K562 (cell line): Measurements from ENCODE around the gene DCLK1. TPM values are rescaled to one million over a fixed set of nuclear protein-coding genes. Genes with fewer than 3 reads are reported as not detected.

ENCODE experiments used
- ATAC-seq: fragments of 200-7000 bp; cut with Tn5 transposase; 3 replicates; pipeline ENCODE4 v1.9.1; 2020; ENCODE audit warnings: moderate library complexity
- BruUV-seq: library from RNA; stranded (reverse); fragments of 400-500 nt; replicated peaks from 2 replicates; lab custom pipeline; 2021; lab: Mats Ljungman, UMichigan
- CTCF ChIA-PET: fragments of 300-600 bp; formaldehyde crosslinking; extraction: SDS; loops from one replicate; lab custom pipeline; 2021; ENCODE audit warnings: low intra/inter-chr PET ratio; lab: Yijun Ruan, JAX
- POLR2A ChIA-PET: fragments of 300-600, 350-650 bp; sonication (Branson Sonifier 250); formaldehyde crosslinking; extraction: SDS; loops from one replicate; lab custom pipeline; 2021; ENCODE audit warnings: antibody characterized with exemption, inconsistent platforms; lab: Yijun Ruan, JAX
- DNase-seq, 4 experiments: peaks; one replicate each; pipeline versions ENCODE4 v3.0.0 to v3.0.0-alpha.2; 2011 to 2018; ENCODE audit warnings: low spot score in 3 of 4, mixed read lengths in 3 of 4; ENCODE audit errors: extremely low read depth in 1 of 4
- FAIRE-seq: peaks from 2 replicates; lab custom pipeline; 2011; peaks lifted over from hg19 to GRCh38; lab: Jason Lieb, UNC
- H2AFZ ChIP-seq: 2 replicates; pipeline ENCODE4 v1.6.0; 2011; ENCODE audit warnings: low read depth, low read length, control low read depth, inconsistent platforms
- H3K27ac ChIP-seq: fragments of 200-600 bp; 3 replicates; pipeline ENCODE4 v1.8.0; 2011; ENCODE audit warnings: low read depth, mild to moderate bottlenecking, control low read depth, inconsistent platforms, low read length, moderate library complexity, mixed read lengths; ENCODE audit errors: extremely low read depth
- H3K27me3 ChIP-seq, 2 experiments: fragments of 300-600 bp in 1 of 2; 2 replicates in 1 of 2; 3 replicates in 1 of 2; pipeline versions ENCODE4 v1.6.0 to v1.8.0; 2011; ENCODE audit warnings: inconsistent platforms in 2 of 2, low read length in 2 of 2, mild to moderate bottlenecking in 1 of 2, mixed read lengths in 1 of 2, moderate library complexity in 1 of 2; ENCODE audit not compliant: control insufficient read depth in 2 of 2, insufficient read depth in 2 of 2
- H3K36me3 ChIP-seq: fragments of 300-600 bp; 3 replicates; pipeline ENCODE4 v1.8.0; 2011; ENCODE audit warnings: mild to moderate bottlenecking, low read length, inconsistent platforms; ENCODE audit not compliant: control insufficient read depth, insufficient read depth
- H3K4me1 ChIP-seq, 2 experiments: fragments of 200-600 bp in 1 of 2; replicated peaks in 1 of 2; 2 replicates in 1 of 2; 3 replicates in 1 of 2; pipeline versions ENCODE4 v1.5.1 to v1.8.0; 2011; ENCODE audit warnings: inconsistent platforms in 2 of 2, low read length in 2 of 2, mild to moderate bottlenecking in 1 of 2, mixed read lengths in 1 of 2, moderate library complexity in 1 of 2; ENCODE audit not compliant: control insufficient read depth in 2 of 2, insufficient read depth in 2 of 2
- H3K4me2 ChIP-seq: 2 replicates; pipeline ENCODE4 v1.6.1; 2011; ENCODE audit warnings: low read length, control low read depth, inconsistent platforms, mixed read lengths; ENCODE audit not compliant: insufficient read depth
- H3K4me3 ChIP-seq: fragments of 200-600 bp; sonication (generic), shearing (Covaris generic); 2 replicates; pipeline ENCODE4 v1.5.1; 2016; ENCODE audit warnings: control low read depth, inconsistent platforms
- H3K79me2 ChIP-seq: fragments of 200-600 bp; 3 replicates; pipeline ENCODE4 v1.8.0; 2011; ENCODE audit warnings: low read length, inconsistent platforms; ENCODE audit not compliant: control insufficient read depth, insufficient read depth
- H3K9ac ChIP-seq, 2 experiments: 2 replicates each; pipeline versions ENCODE4 v1.6.0 to v1.6.1; 2011; ENCODE audit warnings: low read depth in 2 of 2, low read length in 2 of 2, control low read depth in 1 of 2, inconsistent platforms in 1 of 2, mild to moderate bottlenecking in 1 of 2, mixed read lengths in 1 of 2; ENCODE audit not compliant: insufficient read depth in 1 of 2
- H3K9me1 ChIP-seq: one replicate; pipeline ENCODE4 v1.6.0; 2011; ENCODE audit warnings: inconsistent platforms, mild to moderate bottlenecking, low read length, moderate library complexity; ENCODE audit not compliant: control insufficient read depth, insufficient read depth
- H3K9me3 ChIP-seq: replicated peaks from 2 replicates; pipeline ENCODE4 v1.5.1; 2011; ENCODE audit warnings: low read depth, low read length, inconsistent platforms; ENCODE audit not compliant: control insufficient read depth, insufficient read depth
- H4K20me1 ChIP-seq: replicated peaks from 2 replicates; pipeline ENCODE4 v1.6.1; 2011; ENCODE audit warnings: low read length, inconsistent platforms, mixed read lengths; ENCODE audit not compliant: control insufficient read depth, insufficient read depth
- BHLHE40 ChIP-seq: IDR thresholded peaks from 2 replicates; pipeline ENCODE4 v1.6.1; 2011; ENCODE audit warnings: low read length, improper control_type of control experiment
- FOXK1 ChIP-seq: sonication (generic); formaldehyde crosslinking; IDR thresholded peaks from 2 replicates; pipeline ENCODE4 v1.8.0; 2022; ENCODE audit warnings: missing genetic modification reagents, mild to moderate bottlenecking, borderline replicate concordance
- FUS ChIP-seq: fragments of 200-400 bp; formaldehyde crosslinking; optimal IDR thresholded peaks from 2 replicates; pipeline ENCODE3; 2017; ENCODE audit warnings: low read depth, low read length
- NCOA4 ChIP-seq: fragments of 450-650 bp; IDR thresholded peaks from 2 replicates; pipeline ENCODE4 v1.6.1; 2018; ENCODE audit warnings: mild to moderate bottlenecking; ENCODE audit not compliant: partially characterized antibody
- PATZ1 ChIP-seq: fragments of 250-450 bp; sonication (Bioruptor Pico); IDR thresholded peaks from 2 replicates; pipeline ENCODE4 v1.5.0; 2020; ENCODE audit warnings: mild to moderate bottlenecking, borderline replicate concordance
- RNF219 ChIP-seq: fragments of 250-450 bp; sonication (Bioruptor Pico); IDR thresholded peaks from 2 replicates; pipeline ENCODE4 v1.5.0; 2022; ENCODE audit warnings: mild to moderate bottlenecking
- ZNF511 ChIP-seq: sonication (generic); formaldehyde crosslinking; IDR thresholded peaks from 2 replicates; pipeline ENCODE4 v1.8.0; 2022; ENCODE audit warnings: mild to moderate bottlenecking, missing genetic modification reagents
- WGBS: fragments of 100-300 bp; shearing (Covaris generic); methylation state at CpG from one replicate; pipeline ENCODE4 v1.1.6; 2016; ENCODE audit warnings: low coverage, mixed read lengths; ENCODE audit not compliant: insufficient coverage; ENCODE audit errors: missing lambda C conversion rate; 5-methylcytosine and 5-hydroxymethylcytosine counted together
- in situ Hi-C: fragments of 300-500 bp; cut with MboI; formaldehyde crosslinking; loops from 4 replicates; pipeline ENCODE4 v1.15.0; 2018; ENCODE audit warnings: inconsistent platforms, mixed read lengths
- intact Hi-C: fragments of 100-400 bp; cut with micrococcal nuclease; formaldehyde crosslinking; loops from 2 replicates; pipeline ENCODE4 v1.14.2; 2022
- polyA plus RNA-seq, 8 experiments: library from polyadenylated mRNA; depleted of rRNA in 4 of 8; stranded (reverse) in 5 of 8; unstranded in 3 of 8; fragments of >200 nt; fragmentation: Nextera tagmentation in 2 of 8; fragmentation: Illumina TruSeq in 1 of 8; extraction: Ambion mirVana in 2 of 8; extraction: Trizol in 1 of 8; gene quantifications; 2 replicates each; pipeline versions ENCODE4 v1.2.1 to v1.2.3, GENCODE V29; 2011 to 2014; ENCODE audit warnings: inconsistent platforms in 1 of 8, missing spikeins in 1 of 8
- total RNA-seq, 7 experiments: library from RNA; depleted of rRNA in 6 of 7; stranded (reverse); fragments of >200 nt in 6 of 7; fragmentation: Illumina TruSeq in 2 of 7; extraction: Trizol in 2 of 7; gene quantifications; 2 replicates each; pipeline versions ENCODE4 v1.2.1 to v1.2.3, GENCODE V29; 2011 to 2021; ENCODE audit warnings: low replicate concordance in 1 of 7
- TF ChIP-seq, protein P1 (sequence below), 2 experiments: IDR thresholded peaks; 2 replicates each; pipeline ENCODE4 v1.6.1; 2012; ENCODE audit warnings: improper control_type of control experiment in 2 of 2, low read depth in 2 of 2, low read length in 2 of 2, borderline replicate concordance in 1 of 2
- TF ChIP-seq, protein P2 (sequence below): sonication (generic); formaldehyde crosslinking; IDR thresholded peaks from 2 replicates; pipeline ENCODE4 v1.8.0; 2022; ENCODE audit warnings: missing genetic modification reagents, mild to moderate bottlenecking, borderline replicate concordance
- TF ChIP-seq, protein P3 (sequence below): conservative IDR thresholded peaks from 2 replicates; pipeline ENCODE4 v1.6.1; 2011; ENCODE audit warnings: low read depth, mild to moderate bottlenecking, low read length; ENCODE audit not compliant: control insufficient read depth

DCLK1 gene
- total and polyA plus RNA-seq, 9 of the 15 experiments (the other 6 are each of a cell fraction or from before 2014, with no cell fraction given), result 0.07 TPM; not detected in 8

- in situ Hi-C loops (no loop called here), intact Hi-C loops (no loop called here)
- ATAC-seq (no peak; the same call in 2 of the 3 replicates), DNase-seq (no peak), FAIRE-seq (no peak)
- ChIA-PET CTCF (interaction anchor here (0.7 kb wide), 1 partner anchor 581 kb away, joined by 5 read pairs; no protein-coding TSS in a partner anchor), POLR2A (no interaction called here)
- Histone ChIP-seq H3K4me1 (peaks cover 0 to 4% of the 10 kb centered on the region in 2 experiments; a peak in 1 of 5 replicates), H3K4me2 (no peak overlapping the region), H3K9me3 (no peaks in the 10 kb centered on the region), H3K9me1 (no peaks in the 10 kb centered on the region), H3K9ac (no peak overlapping the region; a peak in 1 of 4 replicates), H3K4me3 (no peak overlapping the region), H3K27me3 (peaks cover 0 to 6% of the 10 kb centered on the region in 2 experiments; a peak in 1 of 5 replicates), H3K36me3 (no peaks in the 10 kb centered on the region), H2AFZ (no peak overlapping the region), H4K20me1 (no peaks in the 10 kb centered on the region), H3K27ac (no peak overlapping the region), H3K79me2 (no peaks in the 10 kb centered on the region)
- BruUV-seq, result no TSS peak
- 3% methylated on average over 18 of the region's 35 CpGs for WGBS
- TF ChIP-seq ZNF511, result no peak
- TF ChIP-seq, protein P1, sequence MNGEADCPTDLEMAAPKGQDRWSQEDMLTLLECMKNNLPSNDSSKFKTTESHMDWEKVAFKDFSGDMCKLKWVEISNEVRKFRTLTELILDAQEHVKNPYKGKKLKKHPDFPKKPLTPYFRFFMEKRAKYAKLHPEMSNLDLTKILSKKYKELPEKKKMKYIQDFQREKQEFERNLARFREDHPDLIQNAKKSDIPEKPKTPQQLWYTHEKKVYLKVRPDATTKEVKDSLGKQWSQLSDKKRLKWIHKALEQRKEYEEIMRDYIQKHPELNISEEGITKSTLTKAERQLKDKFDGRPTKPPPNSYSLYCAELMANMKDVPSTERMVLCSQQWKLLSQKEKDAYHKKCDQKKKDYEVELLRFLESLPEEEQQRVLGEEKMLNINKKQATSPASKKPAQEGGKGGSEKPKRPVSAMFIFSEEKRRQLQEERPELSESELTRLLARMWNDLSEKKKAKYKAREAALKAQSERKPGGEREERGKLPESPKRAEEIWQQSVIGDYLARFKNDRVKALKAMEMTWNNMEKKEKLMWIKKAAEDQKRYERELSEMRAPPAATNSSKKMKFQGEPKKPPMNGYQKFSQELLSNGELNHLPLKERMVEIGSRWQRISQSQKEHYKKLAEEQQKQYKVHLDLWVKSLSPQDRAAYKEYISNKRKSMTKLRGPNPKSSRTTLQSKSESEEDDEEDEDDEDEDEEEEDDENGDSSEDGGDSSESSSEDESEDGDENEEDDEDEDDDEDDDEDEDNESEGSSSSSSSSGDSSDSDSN (IDR thresholded peaks at IDR 0.05; ENCODE audit: borderline replicate concordance in 1 of 2, low read depth in 2 of 2, low read length in 2 of 2), result no peak
- TF ChIP-seq NCOA4, result no peak
- no peak for TF ChIP-seq FOXK1 (CRISPR knock-in tag)
- TF ChIP-seq, protein P2, sequence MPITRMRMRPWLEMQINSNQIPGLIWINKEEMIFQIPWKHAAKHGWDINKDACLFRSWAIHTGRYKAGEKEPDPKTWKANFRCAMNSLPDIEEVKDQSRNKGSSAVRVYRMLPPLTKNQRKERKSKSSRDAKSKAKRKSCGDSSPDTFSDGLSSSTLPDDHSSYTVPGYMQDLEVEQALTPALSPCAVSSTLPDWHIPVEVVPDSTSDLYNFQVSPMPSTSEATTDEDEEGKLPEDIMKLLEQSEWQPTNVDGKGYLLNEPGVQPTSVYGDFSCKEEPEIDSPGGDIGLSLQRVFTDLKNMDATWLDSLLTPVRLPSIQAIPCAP (CRISPR knock-in tag), result no peak
- no peak for TF ChIP-seq PATZ1 (CRISPR knock-in tag)
- TF ChIP-seq FUS, result no peak
- TF ChIP-seq RNF219 (CRISPR knock-in tag), result no peak
- no peak for TF ChIP-seq BHLHE40
- TF ChIP-seq, protein P3, sequence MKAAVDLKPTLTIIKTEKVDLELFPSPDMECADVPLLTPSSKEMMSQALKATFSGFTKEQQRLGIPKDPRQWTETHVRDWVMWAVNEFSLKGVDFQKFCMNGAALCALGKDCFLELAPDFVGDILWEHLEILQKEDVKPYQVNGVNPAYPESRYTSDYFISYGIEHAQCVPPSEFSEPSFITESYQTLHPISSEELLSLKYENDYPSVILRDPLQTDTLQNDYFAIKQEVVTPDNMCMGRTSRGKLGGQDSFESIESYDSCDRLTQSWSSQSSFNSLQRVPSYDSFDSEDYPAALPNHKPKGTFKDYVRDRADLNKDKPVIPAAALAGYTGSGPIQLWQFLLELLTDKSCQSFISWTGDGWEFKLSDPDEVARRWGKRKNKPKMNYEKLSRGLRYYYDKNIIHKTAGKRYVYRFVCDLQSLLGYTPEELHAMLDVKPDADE, result no peak
These were observed 23.5 kb upstream of the DCLK1 start for GRCh38 chr13:36154567-36155291.
